NCI-H510A treated with DMSO at 0.1 percent for 48 hours (cell line): ENCODE data around the gene CACNA1A.

Experiments
- DNase-seq: peaks from one replicate; lab custom pipeline; 2025; lab: John Stamatoyannopoulos, UW

The CACNA1A gene

DNA sequence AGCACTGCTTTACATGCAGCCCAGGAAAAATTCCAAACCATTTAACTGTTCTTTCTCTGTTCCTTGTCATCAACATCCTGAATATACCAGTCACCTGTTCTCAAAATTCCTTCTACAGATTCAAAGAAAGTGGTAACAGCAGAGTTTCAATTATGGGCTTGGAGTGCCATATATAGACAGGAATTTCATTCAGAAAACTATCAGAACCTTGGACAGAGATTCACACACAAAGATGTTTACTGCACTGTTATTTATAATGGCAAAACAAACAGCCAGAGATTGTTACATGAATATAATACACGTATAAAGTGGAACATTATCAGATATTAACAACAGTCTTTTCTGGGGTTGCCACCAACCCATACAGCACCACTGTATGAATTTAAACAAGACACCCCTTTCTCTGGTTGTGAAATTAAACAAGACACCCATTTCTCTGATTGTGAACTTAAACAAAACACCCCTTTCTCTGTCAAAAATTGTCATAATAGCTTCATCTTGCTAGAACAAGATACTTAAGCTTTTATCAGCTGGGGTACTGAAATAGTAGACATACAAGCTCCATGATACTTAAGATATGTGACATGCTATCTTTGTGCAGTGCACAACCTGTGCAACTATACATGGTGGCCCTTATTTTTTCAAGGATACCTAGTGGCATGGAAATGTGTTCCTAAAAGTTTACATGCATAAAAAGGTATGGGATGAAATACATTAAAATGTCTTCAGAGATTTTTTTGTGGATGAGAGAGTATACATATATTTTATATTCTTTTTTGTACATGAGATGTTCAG lies 12.6 kb downstream of the CACNA1A start:
- DNase-seq: no peak

DNA sequence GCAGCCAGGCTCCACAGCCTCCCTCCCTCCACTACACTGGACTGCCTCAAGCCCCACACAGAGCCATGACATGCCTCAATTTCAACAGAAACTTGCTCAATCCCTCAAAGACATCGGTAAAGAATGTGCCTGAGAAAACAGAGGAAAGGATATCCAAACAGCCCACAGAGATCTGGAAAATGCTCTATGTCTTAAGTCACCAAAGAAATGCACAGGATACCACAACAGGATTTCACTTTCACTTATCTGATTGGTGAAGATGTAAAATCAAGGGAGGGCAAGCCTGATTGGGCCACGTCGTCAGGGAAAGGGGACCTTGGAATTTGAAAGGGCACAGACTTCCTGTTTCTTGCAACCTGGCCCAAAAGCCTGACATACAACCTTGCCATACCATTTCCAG lies 14.2 kb downstream of the CACNA1A start:
- no peak for DNase-seq

DNA sequence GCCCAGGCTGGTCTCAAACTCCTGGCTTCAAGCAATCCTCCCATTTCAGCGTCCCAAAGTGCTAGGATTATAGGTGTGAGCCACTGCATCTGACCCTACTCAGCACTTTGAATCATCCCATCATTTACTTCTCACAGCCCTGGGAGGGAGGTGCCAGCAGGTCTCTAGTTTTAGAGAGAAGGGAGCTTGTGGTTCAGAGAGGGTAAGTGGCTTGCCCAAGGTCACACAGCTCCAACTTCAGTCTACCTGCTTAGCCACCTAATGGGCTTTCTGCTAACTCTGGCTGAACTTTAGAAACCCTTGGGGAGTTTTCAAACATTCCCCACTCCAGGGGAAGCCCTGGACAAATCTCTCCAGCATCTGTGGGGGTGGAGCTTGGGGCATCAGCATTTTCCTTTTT lies 18.3 kb downstream of the CACNA1A start:
- DNase-seq: no peak

DNA sequence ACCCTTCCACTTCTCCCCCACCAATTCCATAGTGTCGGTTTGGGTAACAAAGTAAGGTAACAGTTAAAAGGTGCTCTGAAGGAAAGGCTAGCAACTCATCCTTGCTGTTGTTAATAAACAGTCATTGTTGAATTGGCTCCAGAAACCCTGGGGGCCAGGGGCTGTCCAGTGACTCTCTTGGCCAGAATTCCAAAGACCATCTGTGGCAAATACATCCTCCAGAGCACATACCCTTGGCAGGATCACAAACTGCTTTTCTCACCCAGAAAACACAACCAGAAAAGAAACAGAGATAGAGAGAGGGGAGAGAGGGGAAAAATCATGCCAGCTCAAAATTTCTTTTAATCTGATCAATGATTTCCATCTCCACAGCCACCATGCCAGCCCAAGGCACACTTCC lies 22.1 kb downstream of the CACNA1A start:
- no peak for DNase-seq

DNA sequence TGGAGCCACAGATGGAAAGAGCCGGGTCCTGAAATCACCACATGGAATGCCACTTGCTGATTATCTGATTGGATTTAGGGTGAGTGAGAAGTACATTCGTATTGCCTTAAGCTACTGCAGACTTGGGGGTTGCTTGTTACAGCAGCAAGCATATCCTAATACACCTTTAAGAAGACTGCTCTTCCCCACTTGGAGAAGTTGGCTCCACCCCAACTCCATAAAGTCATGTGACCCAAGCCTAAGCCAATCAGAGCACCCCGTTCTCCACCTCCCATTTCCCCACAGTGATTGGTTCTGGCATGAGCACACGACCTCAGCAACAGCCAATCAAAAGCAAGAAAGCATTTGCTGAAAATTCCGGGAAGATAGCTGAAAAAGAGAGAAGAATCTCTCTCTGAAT lies 23.1 kb downstream of the CACNA1A start:
- DNase-seq: no peak

DNA sequence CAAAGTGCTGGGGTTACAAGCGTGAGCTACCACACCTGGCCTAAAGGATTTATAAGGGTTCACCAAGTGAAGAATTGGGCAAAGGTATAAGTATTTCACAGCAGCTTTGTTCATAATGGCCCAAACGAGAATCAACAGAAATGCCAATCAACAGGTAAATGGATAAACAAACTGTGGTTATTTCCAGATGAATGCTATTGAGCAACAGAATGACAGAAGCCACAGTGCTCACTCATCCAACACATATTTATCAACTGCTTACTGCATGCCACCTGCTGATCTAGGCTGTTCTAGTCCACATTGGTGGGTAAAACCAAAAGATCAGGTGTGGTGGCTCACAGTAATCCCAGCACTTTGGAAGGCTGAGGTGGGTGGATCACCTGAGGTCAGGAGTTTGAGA lies 27.7 kb downstream of the CACNA1A start:
- DNase-seq: no peak

DNA sequence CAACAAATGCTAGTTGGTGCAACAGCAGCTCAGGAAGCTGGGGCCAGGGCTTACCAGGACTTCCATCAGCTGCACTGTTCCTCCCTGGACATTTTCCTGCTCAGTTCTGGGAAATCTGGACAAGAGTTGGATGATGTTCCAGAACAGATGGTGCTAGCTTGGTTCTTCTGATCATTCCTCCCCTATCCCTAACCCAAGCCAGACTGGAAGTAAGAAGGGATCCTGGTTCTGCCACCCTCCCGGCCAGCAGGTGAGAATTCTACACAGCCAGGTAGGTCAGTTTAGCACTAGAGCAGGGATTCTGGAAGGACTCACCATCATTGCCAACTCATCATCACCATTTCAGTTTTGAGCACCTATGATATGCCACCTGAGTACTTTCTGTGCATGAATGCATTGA lies 30.2 kb downstream of the CACNA1A start:
- no peak for DNase-seq

DNA sequence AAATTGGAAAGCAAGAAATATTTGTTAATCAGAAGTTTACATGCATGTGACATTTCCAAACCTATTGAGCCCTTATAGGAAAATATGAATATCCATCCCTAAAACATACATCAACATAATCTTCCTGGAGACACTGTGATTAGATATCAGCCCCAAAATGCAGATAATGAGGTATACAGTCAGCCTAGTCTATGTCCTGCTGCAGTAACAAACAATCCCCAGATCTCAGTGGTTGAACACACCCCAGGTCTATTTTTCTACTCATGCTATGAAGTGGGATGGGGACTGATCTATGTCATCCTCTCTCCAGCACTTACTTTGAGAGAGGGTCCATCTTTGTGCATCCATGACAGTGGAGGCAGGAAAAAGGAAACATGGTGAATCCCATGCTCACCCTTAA lies 31.2 kb downstream of the CACNA1A start:
- no peak for DNase-seq

DNA sequence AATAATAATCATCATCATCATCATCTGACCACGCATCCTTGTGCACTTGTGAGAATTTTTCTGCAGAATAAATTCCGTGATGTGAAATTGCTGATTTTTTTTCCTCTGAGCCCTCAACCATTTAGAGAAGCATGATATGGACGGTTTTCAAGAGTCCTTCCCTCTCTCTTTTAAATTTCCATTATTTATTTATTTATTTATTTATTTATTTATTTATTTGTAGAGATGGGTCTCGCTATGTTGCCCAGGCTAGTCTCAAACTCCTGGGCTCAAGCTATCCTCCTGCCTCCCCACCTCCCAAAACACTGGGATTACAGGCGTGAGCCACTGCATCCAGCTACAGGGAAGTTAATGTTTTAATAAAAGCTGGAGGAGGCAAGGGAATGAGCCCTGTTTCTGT lies 39.6 kb downstream of the CACNA1A start:
- DNase-seq: no peak

DNA sequence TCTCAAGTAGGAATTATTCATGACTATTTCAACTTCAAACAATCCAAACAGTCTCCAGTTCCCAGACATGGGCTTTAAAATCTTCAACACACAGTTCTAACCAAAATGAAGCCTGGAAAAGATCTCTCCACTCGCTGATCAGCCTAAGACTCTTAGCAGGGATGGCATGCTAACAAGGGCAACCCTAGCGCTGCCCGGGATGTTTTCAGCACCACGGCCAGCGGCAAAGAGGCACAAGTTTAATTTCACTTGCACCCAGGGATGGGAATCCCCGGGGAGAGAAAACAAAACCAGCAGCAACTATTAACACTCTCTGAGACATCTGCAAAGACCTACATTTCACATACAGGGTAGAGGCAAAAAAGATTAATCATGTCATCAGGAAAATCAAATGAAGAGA lies 43.0 kb downstream of the CACNA1A start:
- no peak for DNase-seq

DNA sequence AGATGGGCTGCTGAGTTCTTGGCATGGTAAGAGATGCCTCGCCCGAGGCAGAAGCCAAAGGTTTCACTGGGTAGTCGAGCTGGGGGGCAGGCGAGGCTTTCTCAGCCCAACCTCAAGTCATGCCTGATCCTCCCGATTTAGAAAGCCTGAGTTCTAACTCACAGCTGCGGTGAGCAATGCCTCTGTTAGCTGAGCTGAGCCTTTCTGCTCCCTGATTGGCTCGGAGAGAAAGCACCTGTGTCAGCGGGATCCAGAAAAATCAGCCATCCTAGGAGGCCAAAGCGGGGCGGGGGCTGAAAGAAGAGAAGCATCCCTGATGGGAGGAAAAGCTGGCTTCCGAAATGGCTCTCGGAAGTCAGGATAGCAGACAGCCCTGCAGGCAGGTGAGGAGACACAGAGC lies 44.7 kb downstream of the CACNA1A start:
- DNase-seq: no peak

DNA sequence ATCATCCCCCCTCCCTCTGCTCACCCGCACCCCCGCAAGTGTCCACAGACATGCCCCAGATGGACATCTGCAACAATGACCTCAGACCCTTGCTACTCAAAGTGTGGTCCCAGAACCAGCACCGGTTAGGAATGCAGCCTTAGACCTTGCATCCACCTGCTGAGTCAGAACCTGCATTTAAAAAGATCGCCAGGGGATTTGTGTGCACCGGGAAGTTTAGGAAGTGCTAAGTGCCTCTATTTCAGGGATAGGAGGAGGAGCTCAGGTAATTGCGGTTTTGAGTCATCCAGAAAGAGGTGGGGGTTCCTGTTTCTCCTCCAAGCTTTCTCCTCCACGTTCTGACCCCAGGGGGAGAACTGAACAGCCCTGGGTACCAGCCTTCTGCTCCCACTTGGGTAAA lies 46.2 kb downstream of the CACNA1A start:
- no peak for DNase-seq

DNA sequence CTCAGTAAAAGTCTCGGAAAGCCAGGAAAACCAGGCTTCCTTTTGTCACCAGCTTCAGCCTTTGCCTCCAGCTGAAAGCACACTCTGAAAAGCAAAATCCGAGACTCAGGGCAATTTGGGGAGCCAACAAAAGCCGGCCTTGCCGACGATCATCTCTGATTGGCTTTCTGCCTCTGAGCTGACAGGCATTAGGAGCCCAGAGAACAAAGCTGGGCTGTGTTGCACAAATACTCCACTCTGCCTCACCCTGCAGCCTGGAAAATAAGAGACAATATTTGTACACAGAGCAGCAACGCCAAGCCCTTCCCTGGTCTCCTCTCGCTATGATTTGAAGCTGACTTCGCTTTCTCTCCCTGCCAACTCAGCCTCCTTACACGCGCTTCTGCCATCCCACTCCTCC lies 46.9 kb downstream of the CACNA1A start:
- DNase-seq: no peak

DNA sequence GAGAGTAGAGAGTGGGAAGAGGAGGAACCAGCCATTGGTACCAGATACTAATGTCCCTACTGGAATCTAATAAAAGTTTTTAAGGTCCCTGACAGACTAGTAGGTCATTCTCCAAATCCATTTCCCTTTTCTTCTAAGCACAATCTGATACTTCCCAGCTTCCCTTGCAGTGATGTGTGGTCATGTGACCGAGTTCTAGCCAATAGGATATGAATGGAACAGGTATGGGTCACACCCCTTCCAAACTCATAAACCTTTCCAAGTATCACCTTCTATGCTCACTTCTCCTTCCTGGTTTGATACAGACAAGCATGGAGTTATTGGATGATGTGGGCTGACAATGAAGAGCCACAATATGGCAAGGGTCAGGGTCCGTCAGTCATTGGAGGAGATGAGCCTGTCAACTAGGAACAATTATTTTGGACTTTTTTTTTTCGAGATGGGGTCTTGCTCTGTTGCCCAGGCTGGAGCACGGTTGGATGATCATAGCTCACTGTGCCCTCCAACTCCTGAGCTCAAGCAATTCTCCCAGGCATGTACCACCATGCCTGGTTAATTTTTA lies 54.8 kb downstream of the CACNA1A start:
- DNase-seq: no peak

DNA sequence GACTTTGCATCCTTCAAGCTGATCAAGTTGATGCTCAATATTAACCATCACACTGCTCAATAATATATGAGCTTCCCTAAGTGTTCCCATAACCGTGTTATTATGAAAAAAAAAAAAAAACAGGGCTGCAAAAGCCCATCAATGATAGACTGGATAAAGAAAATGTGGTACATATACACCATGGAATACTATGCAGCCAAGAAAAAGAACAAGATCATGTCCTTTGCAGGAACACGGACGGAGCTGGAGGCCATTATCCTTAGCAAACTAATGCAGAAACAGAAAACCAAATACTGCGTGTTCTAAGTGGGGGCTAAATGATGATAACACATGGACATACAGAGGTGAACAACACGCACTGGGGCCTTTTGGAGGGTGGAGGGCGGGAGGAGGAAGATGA lies 58.3 kb downstream of the CACNA1A start:
- DNase-seq: no peak

DNA sequence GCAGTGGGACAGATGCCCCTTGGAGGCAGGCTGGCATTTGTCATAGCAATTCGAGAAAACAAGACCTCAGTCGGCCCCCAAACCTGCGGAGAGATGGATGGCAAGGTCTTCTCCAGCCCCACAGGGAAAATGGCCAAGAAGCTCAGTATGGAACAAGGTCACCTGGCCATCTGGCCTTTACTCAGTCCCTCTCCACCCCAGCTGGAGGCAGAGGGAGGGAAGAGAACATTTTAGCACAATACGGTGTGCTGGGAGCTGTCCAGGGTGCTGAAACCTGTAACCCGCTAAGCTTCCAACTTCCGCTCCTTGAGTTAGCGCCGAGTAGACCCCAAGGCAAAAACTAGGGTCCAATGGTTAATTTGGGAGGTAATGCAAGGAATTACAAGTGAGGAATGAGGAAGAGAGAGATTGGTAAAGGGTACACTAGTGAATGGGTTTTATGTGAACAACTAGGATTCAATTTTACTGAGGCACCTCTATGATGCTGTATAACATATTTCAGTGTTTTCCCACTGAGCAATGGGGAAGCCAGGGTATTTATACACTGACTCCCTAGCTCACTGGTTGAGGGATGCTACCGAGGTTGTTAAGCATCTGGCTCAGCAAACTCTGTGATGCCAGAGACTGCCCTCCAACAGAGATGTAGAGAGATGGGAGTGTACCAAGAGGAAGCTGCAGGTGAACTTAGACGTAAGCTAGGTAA lies 64.3 kb downstream of the CACNA1A start:
- DNase-seq: no peak

DNA sequence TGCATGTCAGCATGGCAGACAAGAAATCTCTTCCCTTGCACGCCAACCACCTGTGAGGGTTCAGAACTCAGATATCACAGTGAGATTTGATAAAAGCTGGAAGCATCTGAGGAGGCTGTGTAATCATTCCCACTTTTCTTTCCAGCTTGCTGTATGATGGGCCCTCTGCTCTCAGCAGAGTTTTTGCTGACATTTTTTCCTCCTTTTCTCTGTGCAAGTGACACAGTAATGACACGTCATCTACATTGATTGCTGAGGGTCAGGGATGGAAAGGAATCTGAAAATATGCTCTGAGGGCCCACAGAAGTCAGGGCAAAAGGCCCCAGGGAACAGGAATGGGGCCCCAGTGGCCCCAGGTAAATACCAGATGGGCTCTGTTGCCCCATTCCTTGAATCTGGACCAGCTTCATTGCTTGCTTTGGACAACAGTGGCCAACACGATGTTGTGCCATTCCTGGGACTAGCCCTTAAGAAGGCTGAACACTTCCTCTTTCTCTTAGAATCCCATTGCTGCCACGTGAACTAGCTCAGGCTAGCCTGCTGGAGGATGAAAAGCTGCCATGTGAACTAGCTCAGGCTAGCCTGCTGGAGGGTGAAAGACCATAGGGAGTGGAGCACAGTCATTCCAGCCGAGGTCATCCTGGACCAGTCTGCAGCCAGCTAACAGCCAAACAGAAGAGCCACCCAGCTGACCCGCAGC lies 68.2 kb downstream of the CACNA1A start:
- DNase-seq: no peak

DNA sequence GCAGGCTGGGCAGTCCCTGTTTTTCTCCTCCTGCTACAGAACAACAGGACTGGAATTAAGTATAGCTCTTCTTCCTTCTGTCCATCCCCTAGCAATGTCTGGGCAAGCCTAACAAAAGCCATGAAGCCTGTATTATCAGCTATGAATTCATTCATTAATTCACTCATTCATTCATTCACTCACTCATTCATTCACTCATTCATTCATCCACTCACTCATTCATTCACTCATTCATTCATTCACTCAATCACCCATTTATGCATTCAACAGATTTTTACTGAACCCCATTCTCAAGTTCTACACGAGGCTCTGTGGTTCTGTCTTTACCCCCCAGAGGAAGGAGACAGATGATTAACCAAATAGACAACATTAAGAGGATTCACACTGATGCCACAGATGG lies 69.9 kb downstream of the CACNA1A start:
- no peak for DNase-seq

DNA sequence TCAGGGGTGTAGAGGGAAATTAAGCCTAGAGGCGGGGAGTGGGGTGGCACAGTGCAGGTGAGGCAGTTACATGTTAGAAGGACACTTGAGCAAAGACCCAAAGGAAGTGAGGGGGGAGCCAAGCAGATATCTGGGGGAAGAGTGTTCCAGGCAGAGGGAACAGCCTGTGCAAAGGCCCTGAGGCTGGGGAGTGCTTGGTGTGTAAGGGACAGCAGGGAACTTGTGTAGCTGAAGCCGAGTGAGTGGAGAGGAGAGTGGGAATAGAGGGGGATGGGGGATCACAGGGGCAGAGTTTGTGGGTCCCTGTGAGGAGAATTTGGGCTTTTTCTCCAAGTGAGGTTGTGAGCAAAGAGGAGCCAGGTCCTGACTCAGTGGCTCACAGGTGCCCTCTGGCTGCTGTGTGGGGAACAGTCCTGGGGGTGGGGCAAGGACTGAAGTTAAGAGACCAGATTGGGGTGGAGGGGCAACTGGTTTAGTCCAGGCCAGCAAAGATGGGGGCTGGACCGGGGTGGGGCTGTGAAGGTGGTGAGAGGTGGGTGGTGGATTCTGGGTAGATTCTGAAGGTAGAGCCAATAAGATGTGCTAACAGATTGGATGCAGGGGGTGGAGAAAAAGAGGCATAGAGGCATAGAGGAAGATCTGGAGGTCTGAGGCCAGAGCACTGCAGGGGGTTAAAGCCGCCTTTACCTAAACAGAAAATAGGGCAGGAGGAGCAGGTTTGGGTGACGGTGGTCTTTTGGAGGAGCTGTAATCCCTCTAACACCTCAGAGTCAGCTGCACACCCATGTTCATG lies 75.3 kb downstream of the CACNA1A start:
- DNase-seq: no peak

DNA sequence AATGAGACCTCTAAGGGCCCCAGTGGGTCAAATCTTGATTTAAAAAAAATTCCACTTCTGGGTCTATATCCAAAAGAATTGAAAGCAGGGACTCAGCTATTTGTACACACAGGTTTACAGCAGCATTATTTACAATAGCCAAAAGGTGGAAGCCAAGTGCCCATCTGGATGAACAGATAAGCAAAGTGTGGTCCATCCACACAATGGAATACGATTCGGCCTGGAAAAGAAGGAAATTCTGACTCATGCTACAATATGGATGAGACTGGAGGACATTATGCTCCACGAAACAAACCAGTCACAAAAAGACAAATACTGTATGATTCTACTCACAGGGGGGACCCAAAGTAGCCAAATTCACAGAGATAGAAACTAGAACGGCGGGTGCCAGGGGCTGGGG lies 76.7 kb downstream of the CACNA1A start:
- DNase-seq: no peak

DNA sequence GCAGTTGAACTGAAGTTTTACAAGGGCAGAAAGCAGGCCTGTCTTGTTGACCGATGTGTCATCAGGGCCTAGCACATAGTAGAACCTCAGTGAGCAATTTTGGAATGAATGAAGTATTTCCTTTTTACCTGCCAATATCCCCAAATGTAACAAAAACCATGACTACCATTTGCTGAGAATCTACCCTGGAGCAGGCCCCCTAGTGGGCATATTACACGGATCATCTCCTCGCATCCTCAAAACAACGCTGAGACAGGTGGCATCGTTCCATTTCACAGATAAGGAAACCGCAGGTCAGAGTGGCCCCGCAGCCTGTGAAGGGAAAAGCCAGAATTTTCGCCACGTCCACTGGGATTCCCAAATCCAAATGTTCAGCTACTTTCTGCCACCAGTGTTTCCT lies 77.9 kb downstream of the CACNA1A start:
- no peak for DNase-seq
